Measurements from ENCODE around the gene EXOC5. TPM values are rescaled to one million over a fixed set of nuclear protein-coding genes. Genes with fewer than 3 reads are reported as not detected.

Gene EXOC5
- total RNA-seq, 4 donors from 2014 or later = 25.3 to 96.0 (median 50.2) TPM

GRCh38 chr14:57153286-57153685 lies 115.4 kb downstream of the EXOC5 start:
- TF ChIP-seq, protein P1, sequence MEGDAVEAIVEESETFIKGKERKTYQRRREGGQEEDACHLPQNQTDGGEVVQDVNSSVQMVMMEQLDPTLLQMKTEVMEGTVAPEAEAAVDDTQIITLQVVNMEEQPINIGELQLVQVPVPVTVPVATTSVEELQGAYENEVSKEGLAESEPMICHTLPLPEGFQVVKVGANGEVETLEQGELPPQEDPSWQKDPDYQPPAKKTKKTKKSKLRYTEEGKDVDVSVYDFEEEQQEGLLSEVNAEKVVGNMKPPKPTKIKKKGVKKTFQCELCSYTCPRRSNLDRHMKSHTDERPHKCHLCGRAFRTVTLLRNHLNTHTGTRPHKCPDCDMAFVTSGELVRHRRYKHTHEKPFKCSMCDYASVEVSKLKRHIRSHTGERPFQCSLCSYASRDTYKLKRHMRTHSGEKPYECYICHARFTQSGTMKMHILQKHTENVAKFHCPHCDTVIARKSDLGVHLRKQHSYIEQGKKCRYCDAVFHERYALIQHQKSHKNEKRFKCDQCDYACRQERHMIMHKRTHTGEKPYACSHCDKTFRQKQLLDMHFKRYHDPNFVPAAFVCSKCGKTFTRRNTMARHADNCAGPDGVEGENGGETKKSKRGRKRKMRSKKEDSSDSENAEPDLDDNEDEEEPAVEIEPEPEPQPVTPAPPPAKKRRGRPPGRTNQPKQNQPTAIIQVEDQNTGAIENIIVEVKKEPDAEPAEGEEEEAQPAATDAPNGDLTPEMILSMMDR (IDR thresholded peaks at IDR 0.05) = no peak
- no peak for TF ChIP-seq POLR2A (IDR thresholded peaks at IDR 0.05)
- no peak for DNase-seq
- no peaks in the 10 kb centered on the region for H3K27me3 ChIP-seq
- H3K36me3 ChIP-seq = no peaks in the 10 kb centered on the region
- no peak overlapping the region for H3K27ac ChIP-seq
- H3K9me3 ChIP-seq = no peaks in the 10 kb centered on the region
- intact Hi-C loops (cut with DNase I; ENCODE audit: low total_unique reads) = no loop called here
- no peaks in the 10 kb centered on the region for H3K4me1 ChIP-seq
- H3K4me3 ChIP-seq = no peak overlapping the region

Other genes starting within 250 kb of the EXOC5 start
- gene AP5M1, start 66 bp upstream of the EXOC5 start, total RNA-seq = 10 to 100 TPM; 16.7 to 42.4 (median 27.6) TPM
- gene NAA30, start 121.7 kb upstream of the EXOC5 start, total RNA-seq = 10 to 100 TPM in 3 of 4 donors, 1 to 10 TPM in 1; 8.7 to 38.1 (median 23.1) TPM
- gene CCDC198, start 225.0 kb upstream of the EXOC5 start, total RNA-seq = 1 to 10 TPM in 2 of 4 donors, under 1 TPM in 2; 0.26 to 2.8 (median 1.1) TPM

Measured in uterus (tissue), 4 donors.